IMR-90 (cell line): ENCODE results near the gene S1PR2. TPM values are rescaled to one million over a fixed set of nuclear protein-coding genes. Genes with fewer than 3 reads are reported as not detected.

Experiments used
- ATAC-seq: fragments of 200-7000 bp; cut with Tn5 transposase; 2 replicates; pipeline ENCODE4 v1.9.1; 2020; ENCODE audit warnings: low read depth, mild to moderate bottlenecking, moderate library complexity
- BruUV-seq: library from RNA; stranded (reverse); fragments of 400-500 nt; replicated peaks from 2 replicates; lab custom pipeline; 2021; lab: Mats Ljungman, UMichigan
- CTCF ChIA-PET: fragments of 300-600 bp; formaldehyde crosslinking; extraction: SDS; loops from one replicate; lab custom pipeline; 2021; ENCODE audit warnings: antibody characterized with exemption; lab: Yijun Ruan, JAX
- POLR2A ChIA-PET: fragments of 300-600 bp; sonication (Branson Sonifier 250); formaldehyde crosslinking; loops from one replicate; lab custom pipeline; 2022; ENCODE audit warnings: antibody characterized with exemption; ENCODE audit not compliant: unreplicated experiment; lab: Charles Lee
- DNase-seq: peaks from one replicate; pipeline ENCODE4 v3.0.0; 2013
- H2AFZ ChIP-seq: replicated peaks from 2 replicates; pipeline ENCODE3; 2013; ENCODE audit warnings: low read length, mild to moderate bottlenecking; ENCODE audit not compliant: poor library complexity
- H2AK5ac ChIP-seq: 2 replicates; pipeline ENCODE4 v1.6.1; 2013; ENCODE audit warnings: low read depth, low read length, inconsistent platforms
- H2AK9ac ChIP-seq: replicated peaks from 2 replicates; pipeline ENCODE3; 2013; ENCODE audit warnings: mild to moderate bottlenecking, low read depth, low read length, moderate library complexity; ENCODE audit not compliant: poor library complexity
- H2BK120ac ChIP-seq: 2 replicates; pipeline ENCODE4 v1.6.1; 2013; ENCODE audit warnings: low read depth, low read length, inconsistent platforms
- H2BK15ac ChIP-seq: 3 replicates; pipeline ENCODE4 v1.6.1; 2013; ENCODE audit warnings: low read depth, low read length, inconsistent platforms
- H2BK20ac ChIP-seq: 2 replicates; pipeline ENCODE4 v1.6.1; 2013; ENCODE audit warnings: low read depth, mild to moderate bottlenecking, inconsistent platforms, low read length, moderate library complexity
- H2BK5ac ChIP-seq: 2 replicates; pipeline ENCODE4 v1.6.1; 2013; ENCODE audit warnings: mild to moderate bottlenecking, low read depth, low read length, inconsistent platforms; ENCODE audit not compliant: poor library complexity, severe bottlenecking
- H3K14ac ChIP-seq: replicated peaks from 2 replicates; pipeline ENCODE4 v1.6.1; 2013; ENCODE audit warnings: low read depth, low read length, inconsistent platforms
- H3K18ac ChIP-seq: 2 replicates; pipeline ENCODE4 v1.6.1; 2013; ENCODE audit warnings: low read depth, low read length, control low read depth
- H3K23ac ChIP-seq: 2 replicates; pipeline ENCODE4 v1.6.1; 2013; ENCODE audit warnings: low read depth, low read length, inconsistent platforms
- H3K27ac ChIP-seq: 2 replicates; pipeline ENCODE4 v1.5.1; 2013; ENCODE audit warnings: mild to moderate bottlenecking, control low read depth, low read length; ENCODE audit not compliant: insufficient read depth
- H3K27me3 ChIP-seq: 2 replicates; pipeline ENCODE4 v1.6.1; 2013; ENCODE audit warnings: low read length; ENCODE audit not compliant: control insufficient read depth, insufficient read depth
- H3K36me3 ChIP-seq: 2 replicates; pipeline ENCODE4 v1.6.1; 2013; ENCODE audit warnings: low read length, mixed read lengths; ENCODE audit not compliant: control insufficient read depth, insufficient read depth
- H3K4ac ChIP-seq: 2 replicates; pipeline ENCODE4 v1.6.1; 2013; ENCODE audit warnings: low read depth, low read length, inconsistent platforms
- H3K4me1 ChIP-seq: 2 replicates; pipeline ENCODE4 v1.6.1; 2013; ENCODE audit warnings: low read length, mixed read lengths; ENCODE audit not compliant: control insufficient read depth, insufficient read depth
- H3K4me2 ChIP-seq: 2 replicates; pipeline ENCODE4 v1.6.1; 2013; ENCODE audit warnings: low read depth, mild to moderate bottlenecking, control low read depth, low read length, moderate library complexity
- H3K4me3 ChIP-seq: 2 replicates; pipeline ENCODE4 v1.5.1; 2013; ENCODE audit warnings: low read depth, mild to moderate bottlenecking, control low read depth, low read length, moderate library complexity; ENCODE audit not compliant: insufficient read depth
- H3K56ac ChIP-seq: 2 replicates; pipeline ENCODE4 v1.6.1; 2013; ENCODE audit warnings: low read length, inconsistent platforms; ENCODE audit not compliant: insufficient read depth; ENCODE audit errors: extremely low read depth
- H3K79me1 ChIP-seq, 2 experiments: 2 replicates each; pipeline ENCODE4 v1.6.1; 2013; ENCODE audit warnings: low read length in 2 of 2, inconsistent platforms in 1 of 2, low read depth in 1 of 2
- H3K9ac ChIP-seq: 2 replicates; pipeline ENCODE4 v1.6.1; 2013; ENCODE audit warnings: low read depth, low read length, control low read depth
- H3K9me1 ChIP-seq: 2 replicates; pipeline ENCODE4 v1.6.1; 2013; ENCODE audit warnings: low read length, inconsistent platforms; ENCODE audit not compliant: insufficient read depth
- H3K9me3 ChIP-seq: 2 replicates; pipeline ENCODE4 v1.6.1; 2013; ENCODE audit warnings: low read length; ENCODE audit not compliant: control insufficient read depth, insufficient read depth
- H4K20me1 ChIP-seq: 2 replicates; pipeline ENCODE4 v1.6.1; 2013; ENCODE audit warnings: low read length, inconsistent platforms; ENCODE audit not compliant: insufficient read depth
- H4K5ac ChIP-seq: 2 replicates; pipeline ENCODE4 v1.6.1; 2013; ENCODE audit warnings: mild to moderate bottlenecking, low read depth, low read length, control low read depth
- H4K8ac ChIP-seq, 2 experiments: 2 replicates each; pipeline ENCODE4 v1.6.1; 2013; ENCODE audit warnings: low read depth in 2 of 2, low read length in 2 of 2, control low read depth in 1 of 2, inconsistent platforms in 1 of 2
- H4K91ac ChIP-seq: 2 replicates; pipeline ENCODE4 v1.6.1; 2013; ENCODE audit warnings: low read depth, low read length, inconsistent platforms; ENCODE audit not compliant: insufficient read depth
- BHLHE40 ChIP-seq: fragments of 150-350 bp; IDR thresholded peaks from 2 replicates; pipeline ENCODE4 v1.6.1; 2016; ENCODE audit warnings: mild to moderate bottlenecking, low read depth, low read length
- MAZ ChIP-seq: IDR thresholded peaks from 2 replicates; pipeline ENCODE4 v1.6.1; 2012; ENCODE audit warnings: low read depth, mild to moderate bottlenecking, low read length, improper control_type of control experiment, moderate library complexity, borderline replicate concordance
- MXI1 ChIP-seq: IDR thresholded peaks from 2 replicates; pipeline ENCODE4 v1.6.1; 2012; ENCODE audit warnings: low read depth, mild to moderate bottlenecking, low read length, moderate library complexity, borderline replicate concordance
- RAD21 ChIP-seq: IDR thresholded peaks from 2 replicates; pipeline ENCODE4 v1.6.1; 2012; ENCODE audit warnings: low read length, improper control_type of control experiment
- WGBS, 2 experiments: methylation state at CpG; one replicate each; pipeline versions ENCODE4 v1.1.5 to v1.1.7; 2013; ENCODE audit warnings: missing lambda C conversion rate in 2 of 2; ENCODE audit not compliant: insufficient read length in 1 of 2; ENCODE audit errors: extremely low coverage in 2 of 2; 5-methylcytosine and 5-hydroxymethylcytosine counted together
- dilution Hi-C: fragments of 300-500 bp; cut with HindIII; formaldehyde crosslinking; loops from one replicate; pipeline ENCODE4 v1.14.3; 2018; ENCODE audit warnings: low sequenced_read_pairs; ENCODE audit not compliant: unreplicated experiment
- in situ Hi-C: fragments of 300-500 bp; cut with MboI; formaldehyde crosslinking; loops from 3 replicates; pipeline ENCODE4 v1.14.3; 2019; ENCODE audit warnings: low sequenced_read_pairs, inconsistent platforms, mixed read lengths
- intact Hi-C: fragments of 100-400 bp; cut with micrococcal nuclease; formaldehyde crosslinking; loops from 2 replicates; pipeline ENCODE4 v1.10.0; 2022
- polyA plus RNA-seq, 3 experiments: library from polyadenylated mRNA; depleted of rRNA; stranded (reverse); fragments of >200 nt; gene quantifications; 2 replicates each; pipeline ENCODE4 v1.2.3, GENCODE V29; 2012; ENCODE audit warnings: low replicate concordance in 1 of 3
- total RNA-seq: library from RNA; depleted of rRNA; stranded (reverse); fragments of >200 nt; gene quantifications from 2 replicates; pipeline ENCODE4 v1.2.3, GENCODE V29; 2012
- TF ChIP-seq, protein P1 (sequence below): fragments of 150-350 bp; IDR thresholded peaks from 2 replicates; pipeline ENCODE4 v1.6.1; 2016; ENCODE audit warnings: low read depth, mild to moderate bottlenecking, low read length, moderate library complexity, borderline replicate concordance

S1PR2 gene
- total and polyA plus RNA-seq, 2 of the 4 experiments (the other 2 are of a cell fraction): 14.0 to 15.0 TPM

GRCh38 chr19:10246511-10246910 is 15.4 kb upstream of the S1PR2 start:
- DNase-seq (no peak), ATAC-seq (no peak)
- no peak overlapping the region for H2AFZ ChIP-seq
- WGBS, 2 experiments: 92% methylated on average over 2 of the region's 6 CpGs; no CpG with 5 or more reads in 1 of the 2 experiments
- H3K9ac ChIP-seq: no peak overlapping the region
- no peak overlapping the region for H2AK5ac ChIP-seq
- intact Hi-C loops: no loop called here
- H3K4ac ChIP-seq: no peak overlapping the region
- H3K27me3 ChIP-seq: no peaks in the 10 kb centered on the region
- H2AK9ac ChIP-seq: no peak overlapping the region
- no peak overlapping the region for H4K5ac ChIP-seq
- H2BK15ac ChIP-seq: no peak overlapping the region
- dilution Hi-C loops: no loop called here
- peaks cover 0 to 6% of the 10 kb centered on the region in 2 experiments; a peak in 1 of 4 replicates for H3K79me1 ChIP-seq
- no peak overlapping the region for H3K18ac ChIP-seq
- peaks cover 3% of the 10 kb centered on the region; the same call in 1 of the 2 replicates for H3K9me1 ChIP-seq
- H3K4me2 ChIP-seq: no peak overlapping the region
- no peak overlapping the region for H3K56ac ChIP-seq
- no TSS peak for BruUV-seq
- H4K91ac ChIP-seq: no peak overlapping the region
- ChIA-PET POLR2A (no interaction called here), CTCF (no interaction called here)
- H3K9me3 ChIP-seq: no peaks in the 10 kb centered on the region
- no peaks in the 10 kb centered on the region for H4K20me1 ChIP-seq
- no peak overlapping the region for H2BK120ac ChIP-seq
- no peak overlapping the region for H2BK5ac ChIP-seq
- H2BK20ac ChIP-seq: no peak overlapping the region
- no peak overlapping the region for H3K14ac ChIP-seq
- H3K4me3 ChIP-seq: no peak overlapping the region
- peaks cover 2% of the 10 kb centered on the region; the same call in 1 of the 2 replicates for H3K4me1 ChIP-seq
- H3K36me3 ChIP-seq: no peaks in the 10 kb centered on the region
- TF ChIP-seq RAD21 (no peak), MAZ (no peak), MXI1 (no peak), BHLHE40 (no peak)
- TF ChIP-seq, protein P1, sequence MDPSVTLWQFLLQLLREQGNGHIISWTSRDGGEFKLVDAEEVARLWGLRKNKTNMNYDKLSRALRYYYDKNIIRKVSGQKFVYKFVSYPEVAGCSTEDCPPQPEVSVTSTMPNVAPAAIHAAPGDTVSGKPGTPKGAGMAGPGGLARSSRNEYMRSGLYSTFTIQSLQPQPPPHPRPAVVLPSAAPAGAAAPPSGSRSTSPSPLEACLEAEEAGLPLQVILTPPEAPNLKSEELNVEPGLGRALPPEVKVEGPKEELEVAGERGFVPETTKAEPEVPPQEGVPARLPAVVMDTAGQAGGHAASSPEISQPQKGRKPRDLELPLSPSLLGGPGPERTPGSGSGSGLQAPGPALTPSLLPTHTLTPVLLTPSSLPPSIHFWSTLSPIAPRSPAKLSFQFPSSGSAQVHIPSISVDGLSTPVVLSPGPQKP: no peak
- H3K27ac ChIP-seq: no peak overlapping the region
- H3K23ac ChIP-seq: no peak overlapping the region
- H4K8ac ChIP-seq: no peak overlapping the region
- in situ Hi-C loops: loop anchor here (10.0 kb wide), 1 partner anchor 302 kb away; no protein-coding TSS in a partner anchor
